ENCODE data around the gene ACOX3. TPM values are rescaled to one million over a fixed set of nuclear protein-coding genes. Genes with fewer than 3 reads are reported as not detected.

ACOX3 gene
- polyA plus RNA-seq, 3 donors, result 3.8 to 16.8 (median 13.3) TPM

GRCh38 chr4:8324640-8325239, 115.8 kb downstream of the ACOX3 start:
- Histone ChIP-seq H2AFZ (ENCODE audit: insufficient read depth, low read depth, low read length, poor library complexity, severe bottlenecking) (no peak overlapping the region), H3K4me1 (ENCODE audit: control insufficient read depth in 1 of 2, insufficient read depth in 2 of 2, low read length in 2 of 2) (no peaks in the 10 kb centered on the region), H4K20me1 (ENCODE audit: insufficient read depth, low read length) (no peaks in the 10 kb centered on the region), H3K4me2 (replicated peaks; ENCODE audit: extremely low read depth, low read length, poor library complexity, severe bottlenecking) (no peak overlapping the region), H3K36me3 (replicated peaks in 1 of 2; ENCODE audit: control insufficient read depth in 1 of 2, insufficient read depth in 2 of 2, low read length in 2 of 2) (no peaks in the 10 kb centered on the region), H3K27me3 (ENCODE audit: control insufficient read depth in 2 of 2, insufficient read depth in 2 of 2, low read length in 2 of 2) (no peaks in the 10 kb centered on the region), H3K4me3 (replicated peaks in 1 of 3; ENCODE audit: low read depth in 2 of 3, low read length in 3 of 3) (no peak overlapping the region), H3K27ac (ENCODE audit: low read depth in 1 of 2, low read length in 2 of 2) (no peak overlapping the region), H3K9me3 (replicated peaks in 1 of 2; ENCODE audit: control insufficient read depth in 1 of 2, insufficient read depth in 1 of 2, low read length in 2 of 2) (no peaks in the 10 kb centered on the region), H3K79me2 (ENCODE audit: insufficient read depth, low read length) (no peaks in the 10 kb centered on the region), H3K9ac (ENCODE audit: insufficient read depth, low read length, poor library complexity, severe bottlenecking) (no peak overlapping the region)
- TF ChIP-seq CTCF (IDR thresholded peaks at IDR 0.05), result no peak
- Mint-ChIP-seq H3K4me1 (peaks cover 7% of the 10 kb centered on the region), H3K9me3 (peaks cover 0 to 9% (median 0%) of the 10 kb centered on the region in 7 donors), H3K27ac (no peak overlapping the region), H3K27me3 (ENCODE audit: low read depth in 3 of 3) (peaks cover 0 to 5% (median 0%) of the 10 kb centered on the region in 3 donors), H3K36me3 (no peaks in the 10 kb centered on the region), H3K4me3 (no peak overlapping the region)
- 94% methylated on average over 5 of the region's 6 CpGs for WGBS (ENCODE audit: insufficient coverage)
- DNase-seq, result no peak
- intact Hi-C loops (cut with micrococcal nuclease), result no loop called here

GRCh38 chr4:8323947-8324555, 116.5 kb downstream of the ACOX3 start:
- Mint-ChIP-seq H3K27me3 (ENCODE audit: low read depth in 3 of 3) (peaks cover 0 to 5% (median 0%) of the 10 kb centered on the region in 3 donors), H3K4me3 (no peak overlapping the region), H3K4me1 (peaks cover 11% of the 10 kb centered on the region), H3K36me3 (no peaks in the 10 kb centered on the region), H3K27ac (no peak overlapping the region), H3K9me3 (peaks cover 0 to 9% (median 0%) of the 10 kb centered on the region in 7 donors)
- no peak for TF ChIP-seq CTCF (IDR thresholded peaks at IDR 0.05)
- no peaks in the 10 kb centered on the region for H3K4me1 ChIP-seq (ENCODE audit: control insufficient read depth in 1 of 2, insufficient read depth in 2 of 2, low read length in 2 of 2)
- H2AFZ ChIP-seq (ENCODE audit: insufficient read depth, low read depth, low read length, poor library complexity, severe bottlenecking), result no peak overlapping the region
- H4K20me1 ChIP-seq (ENCODE audit: insufficient read depth, low read length), result no peaks in the 10 kb centered on the region
- intact Hi-C loops (cut with micrococcal nuclease), result no loop called here
- no peak overlapping the region for H3K4me3 ChIP-seq (replicated peaks in 1 of 3; ENCODE audit: low read depth in 2 of 3, low read length in 3 of 3)
- no peaks in the 10 kb centered on the region for H3K27me3 ChIP-seq (ENCODE audit: control insufficient read depth in 2 of 2, insufficient read depth in 2 of 2, low read length in 2 of 2)
- no peaks in the 10 kb centered on the region for H3K79me2 ChIP-seq (ENCODE audit: insufficient read depth, low read length)
- no peak overlapping the region for H3K27ac ChIP-seq (ENCODE audit: low read depth in 1 of 2, low read length in 2 of 2)
- no peak overlapping the region for H3K4me2 ChIP-seq (replicated peaks; ENCODE audit: extremely low read depth, low read length, poor library complexity, severe bottlenecking)
- no peaks in the 10 kb centered on the region for H3K36me3 ChIP-seq (replicated peaks in 1 of 2; ENCODE audit: control insufficient read depth in 1 of 2, insufficient read depth in 2 of 2, low read length in 2 of 2)
- H3K9me3 ChIP-seq (replicated peaks in 1 of 2; ENCODE audit: control insufficient read depth in 1 of 2, insufficient read depth in 1 of 2, low read length in 2 of 2), result no peaks in the 10 kb centered on the region
- 85% methylated on average over 5 of the region's 5 CpGs for WGBS (ENCODE audit: insufficient coverage)
- no peak overlapping the region for H3K9ac ChIP-seq (ENCODE audit: insufficient read depth, low read length, poor library complexity, severe bottlenecking)
- no peak for DNase-seq
